GM21717 (cell line): Measurements from ENCODE around the gene CCDC9B.

Experiments
- ATAC-seq: cut with Tn5 transposase; IDR thresholded peaks from one replicate; pipeline ENCODE4 v1.9.1; 2021; ENCODE audit warnings: mild to moderate bottlenecking, moderate library complexity; ENCODE audit not compliant: unreplicated experiment

Gene CCDC9B

DNA sequence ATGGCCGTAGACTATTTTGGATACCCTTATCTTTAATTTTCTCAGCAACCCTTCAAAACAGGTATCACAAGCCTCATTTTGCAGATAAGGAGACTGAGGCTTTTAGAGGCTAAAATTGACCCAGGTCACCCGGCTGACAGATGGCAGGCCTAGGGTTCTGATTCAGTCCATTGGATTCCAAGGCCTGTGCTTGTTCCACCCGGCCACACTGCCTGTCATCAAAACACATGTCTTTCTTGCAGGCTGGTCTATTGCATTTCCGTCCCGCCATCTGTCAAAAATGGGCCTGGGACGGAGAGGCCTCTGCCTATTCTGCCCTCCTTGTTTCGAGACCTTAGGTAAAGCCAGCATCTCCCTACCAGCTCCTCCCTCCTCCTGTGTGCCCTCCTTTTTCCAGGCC, 9.1 kb downstream of the CCDC9B start:
- ATAC-seq: no peak

DNA sequence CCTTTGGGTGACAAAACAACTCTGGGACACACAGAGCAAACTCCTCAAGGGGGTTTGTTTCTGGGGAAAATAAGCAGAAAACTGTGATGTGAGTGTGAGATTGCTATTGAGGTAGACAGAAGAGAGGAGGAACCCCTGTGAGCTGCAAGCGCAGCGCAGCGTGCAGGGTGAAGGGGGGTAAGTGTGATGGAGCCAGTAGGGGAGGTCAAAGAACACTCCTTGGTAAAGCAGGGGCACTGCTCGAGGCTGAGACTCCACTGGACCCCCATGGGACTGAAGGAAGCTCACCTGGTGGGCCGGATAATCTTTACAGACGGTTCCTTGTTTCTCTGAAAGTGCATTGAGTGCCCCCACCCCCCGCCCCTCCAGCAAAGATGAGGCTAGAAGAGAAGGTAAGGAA, 9.7 kb downstream of the CCDC9B start:
- ATAC-seq: no peak

DNA sequence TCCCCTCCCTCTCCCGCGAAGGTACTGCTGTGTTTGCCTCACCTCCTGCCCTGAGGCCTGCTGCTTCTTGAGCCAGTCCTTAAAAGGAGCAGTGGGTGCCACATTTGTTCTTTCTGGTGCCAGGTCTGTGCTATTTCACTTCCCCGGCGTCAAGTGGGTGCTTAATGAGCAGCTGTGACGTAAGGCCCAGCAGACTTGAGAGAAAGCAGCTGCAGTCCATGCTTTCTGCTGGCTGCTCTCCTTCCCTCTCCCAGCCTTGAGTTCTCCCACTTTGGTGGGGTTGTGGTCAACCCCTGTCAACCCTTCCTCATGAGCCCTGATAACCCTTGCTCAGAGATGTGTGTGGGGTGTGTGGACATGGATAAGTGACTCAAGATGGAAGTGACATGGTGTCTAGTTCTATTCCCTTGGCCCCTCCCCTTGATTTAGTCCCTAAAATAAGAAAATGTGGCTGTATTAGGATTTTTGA, 10.3 kb downstream of the CCDC9B start:
- no peak for ATAC-seq

DNA sequence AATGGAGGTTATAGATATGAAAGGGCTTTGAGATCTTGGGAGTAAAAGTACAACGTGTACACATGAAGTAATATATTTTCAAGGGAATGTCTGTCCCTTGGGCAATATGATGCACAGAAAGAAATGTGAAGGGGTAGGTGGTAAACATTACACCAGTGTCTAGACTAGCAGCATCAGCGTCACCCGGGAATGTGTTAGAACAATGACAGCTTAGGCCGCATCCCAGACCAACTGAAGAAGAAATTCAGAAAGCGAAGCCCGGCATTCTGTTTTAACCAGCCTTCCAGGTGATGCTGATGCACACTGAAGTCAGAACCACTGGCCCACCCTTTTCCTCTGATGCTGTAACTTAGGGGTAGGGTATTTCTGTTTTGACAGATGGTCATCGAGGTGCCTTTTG, 10.9 kb downstream of the CCDC9B start:
- ATAC-seq: no peak

DNA sequence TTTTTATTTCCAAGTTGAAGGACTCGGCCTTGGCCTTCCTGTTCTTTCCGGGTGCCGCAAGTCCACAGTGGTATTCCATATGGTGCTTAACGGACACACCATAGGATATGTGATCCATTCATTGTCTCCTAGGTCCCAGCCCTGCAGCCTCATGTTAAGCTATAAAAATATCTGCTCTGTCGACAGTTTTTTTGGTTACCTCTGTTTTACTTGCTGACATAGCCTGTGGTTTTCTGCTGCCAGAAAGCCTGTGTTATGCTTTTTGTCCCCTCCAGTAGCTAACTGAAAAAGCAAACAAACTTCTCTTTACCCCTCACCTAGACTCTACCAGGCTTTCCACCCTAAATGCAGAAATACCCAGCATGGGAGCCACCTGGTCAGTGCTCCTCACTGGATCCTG, 12.0 kb downstream of the CCDC9B start:
- ATAC-seq: no peak

DNA sequence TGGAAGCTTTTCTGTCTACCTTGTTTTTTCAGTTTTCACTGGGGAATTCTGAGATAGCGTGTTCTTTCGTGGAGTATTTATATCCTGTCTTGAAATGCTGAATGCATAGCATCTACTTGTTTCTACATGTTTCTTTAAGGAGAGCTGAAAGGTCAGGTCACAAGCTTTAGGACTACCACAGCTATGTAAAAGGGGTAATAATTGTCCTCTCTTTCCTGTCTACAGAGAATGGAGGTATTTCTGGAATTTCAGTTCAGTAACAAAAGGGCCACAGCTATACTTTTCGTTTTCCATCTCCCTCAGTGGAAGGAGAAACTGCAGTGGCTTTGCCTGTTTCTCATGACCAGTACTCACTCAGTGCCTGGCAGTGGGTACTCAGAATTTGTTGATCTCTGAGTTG, 12.6 kb downstream of the CCDC9B start:
- ATAC-seq: no peak

DNA sequence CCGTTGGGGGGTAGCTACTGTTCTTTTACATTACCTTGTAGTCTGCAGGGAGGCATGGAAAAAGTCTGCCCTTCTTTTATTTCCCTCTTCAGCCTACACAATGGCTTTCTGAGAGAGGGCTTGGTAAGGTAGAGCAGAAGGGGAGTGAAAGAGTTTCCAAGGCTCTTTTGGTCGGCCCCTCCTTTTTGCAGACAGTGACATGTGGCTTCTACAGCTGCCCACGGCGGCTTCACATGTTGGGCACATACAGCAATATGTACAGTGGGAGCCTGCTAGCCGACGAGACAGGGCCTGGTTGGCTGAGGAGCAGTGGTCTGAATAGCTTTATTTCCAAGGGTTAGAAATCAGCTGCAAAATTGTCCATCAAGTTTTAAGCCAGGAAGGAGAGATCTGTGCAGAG, 13.3 kb downstream of the CCDC9B start:
- ATAC-seq: no peak

DNA sequence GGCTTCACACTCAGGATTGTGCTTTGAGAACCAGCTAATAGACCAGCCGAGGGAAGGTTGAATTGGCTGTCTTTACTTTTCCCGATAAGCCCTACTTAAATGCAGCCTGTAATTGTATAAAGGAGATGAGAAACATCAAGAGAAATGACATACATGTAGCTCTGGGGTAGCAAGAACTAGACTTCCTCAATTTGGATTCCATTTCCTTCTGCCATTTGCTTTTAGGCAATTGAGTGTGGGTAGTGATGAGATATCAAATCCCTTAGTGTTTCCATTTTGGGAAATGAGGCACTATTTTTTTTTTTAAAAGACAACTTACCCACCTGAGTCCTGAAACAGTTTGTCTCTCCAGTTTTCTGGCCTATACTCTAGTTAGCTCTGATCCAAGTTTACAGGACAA, 15.0 kb downstream of the CCDC9B start:
- no peak for ATAC-seq

DNA sequence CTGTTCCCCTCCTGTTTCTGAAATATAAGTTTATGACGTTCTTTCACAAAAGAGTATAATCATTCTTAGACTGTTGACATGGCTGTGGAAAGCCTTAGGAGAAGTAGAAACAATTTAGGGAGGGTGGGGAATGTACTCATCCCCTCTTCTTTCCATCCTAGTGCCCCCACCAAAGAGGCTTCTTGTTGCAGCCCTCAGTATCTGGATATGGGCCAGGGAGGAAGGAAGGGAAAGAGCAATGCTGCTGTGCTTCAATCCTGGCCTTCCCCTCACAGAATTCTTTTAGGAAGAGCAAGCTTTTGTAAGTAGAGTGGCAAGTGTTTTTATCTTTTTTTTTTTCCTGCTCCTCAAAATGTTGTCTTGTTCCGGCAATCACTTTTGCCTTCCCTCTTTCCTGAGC, 15.6 kb downstream of the CCDC9B start:
- ATAC-seq: no peak

DNA sequence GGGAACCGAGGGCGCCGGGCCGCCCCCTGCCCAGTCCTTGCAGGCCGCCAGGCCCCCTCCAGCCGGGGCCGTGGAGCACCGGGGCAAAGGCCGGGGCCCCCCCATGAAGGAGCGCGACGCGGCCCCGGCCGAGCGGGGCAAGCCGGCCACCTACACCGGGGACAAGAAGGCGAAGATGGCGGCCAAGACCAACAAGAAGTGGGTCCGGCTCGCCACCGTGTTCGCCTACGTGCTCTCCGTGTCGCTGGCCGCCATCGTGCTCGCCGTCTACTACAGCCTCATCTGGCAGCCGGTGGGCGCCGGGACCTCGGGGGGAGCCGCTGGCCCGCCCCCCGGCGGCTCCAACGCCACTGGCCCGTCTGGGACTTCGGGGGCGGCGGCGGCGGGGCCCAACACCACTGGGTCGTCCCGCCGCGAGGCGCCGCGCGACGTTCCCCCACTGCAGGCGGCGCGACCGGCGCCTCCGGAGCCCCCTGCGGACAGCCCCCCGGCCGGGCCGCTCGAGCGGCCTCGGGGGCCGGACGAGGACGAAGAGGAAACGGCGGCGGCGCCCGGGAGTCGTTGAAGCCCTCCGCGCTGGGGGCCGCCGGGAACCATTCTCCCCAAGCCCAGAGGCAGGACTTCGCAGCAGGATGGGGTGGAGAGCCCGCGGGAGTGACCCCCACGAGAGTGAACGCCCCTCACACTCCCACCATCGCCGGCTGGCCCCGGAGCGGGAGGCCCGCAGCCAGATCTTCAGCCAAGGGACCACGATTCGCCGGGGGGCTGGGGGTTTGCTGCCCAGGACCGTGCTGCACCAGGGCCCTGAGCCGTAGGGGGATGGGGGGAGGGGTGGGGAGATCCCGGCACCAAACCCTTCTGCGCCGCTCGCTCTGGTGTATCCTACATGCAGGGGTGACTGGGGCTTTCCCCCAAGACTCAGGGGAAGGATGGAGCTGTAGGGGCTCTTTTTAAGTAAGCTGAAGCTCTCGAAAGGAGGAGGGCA, 16.5 kb downstream of the CCDC9B start:
- ATAC-seq: no peak

DNA sequence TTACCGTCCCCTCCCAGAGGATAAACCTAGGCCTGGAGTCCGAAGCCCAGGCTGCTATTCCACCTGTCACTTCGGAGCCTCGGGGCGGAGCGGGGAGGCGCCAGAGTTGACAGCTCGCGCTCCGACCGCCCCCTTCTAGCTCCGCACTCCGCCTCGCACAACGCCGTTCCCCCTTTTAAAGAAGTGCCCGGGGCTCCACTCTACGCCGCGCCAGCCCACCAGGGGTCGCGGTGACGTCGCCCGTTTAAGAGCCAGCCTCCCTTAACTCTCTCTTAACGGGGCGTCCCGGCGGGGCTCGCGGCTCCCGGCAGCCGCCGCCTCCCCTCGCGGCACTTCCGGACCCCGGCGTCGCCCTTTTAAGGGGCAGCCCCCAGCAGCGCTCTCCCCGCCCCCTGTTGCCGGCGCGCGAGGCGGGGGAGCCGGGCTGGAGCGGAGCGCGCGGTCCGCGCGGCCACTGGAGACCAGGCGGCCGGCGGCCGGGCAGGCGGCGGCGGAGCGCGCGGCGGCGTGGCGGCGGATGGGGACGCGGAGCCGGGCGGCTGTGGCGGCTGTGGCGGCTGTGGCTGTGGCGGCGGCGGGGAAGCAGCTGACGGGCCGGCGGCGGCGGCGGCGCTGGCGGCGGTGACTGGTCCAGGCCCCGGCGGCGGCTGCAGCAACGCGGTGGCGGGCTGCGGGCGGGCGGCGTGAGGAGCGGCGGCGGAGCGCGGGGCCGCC, 17.3 kb downstream of the CCDC9B start, which contains the start of gene INAFM2:
INAFM2 (plus strand) TSS at position 454 of the 714 bp plus-strand sequence. CDS start 364 bp downstream, outside the sequence.
- ATAC-seq: peak; percentile 84

DNA sequence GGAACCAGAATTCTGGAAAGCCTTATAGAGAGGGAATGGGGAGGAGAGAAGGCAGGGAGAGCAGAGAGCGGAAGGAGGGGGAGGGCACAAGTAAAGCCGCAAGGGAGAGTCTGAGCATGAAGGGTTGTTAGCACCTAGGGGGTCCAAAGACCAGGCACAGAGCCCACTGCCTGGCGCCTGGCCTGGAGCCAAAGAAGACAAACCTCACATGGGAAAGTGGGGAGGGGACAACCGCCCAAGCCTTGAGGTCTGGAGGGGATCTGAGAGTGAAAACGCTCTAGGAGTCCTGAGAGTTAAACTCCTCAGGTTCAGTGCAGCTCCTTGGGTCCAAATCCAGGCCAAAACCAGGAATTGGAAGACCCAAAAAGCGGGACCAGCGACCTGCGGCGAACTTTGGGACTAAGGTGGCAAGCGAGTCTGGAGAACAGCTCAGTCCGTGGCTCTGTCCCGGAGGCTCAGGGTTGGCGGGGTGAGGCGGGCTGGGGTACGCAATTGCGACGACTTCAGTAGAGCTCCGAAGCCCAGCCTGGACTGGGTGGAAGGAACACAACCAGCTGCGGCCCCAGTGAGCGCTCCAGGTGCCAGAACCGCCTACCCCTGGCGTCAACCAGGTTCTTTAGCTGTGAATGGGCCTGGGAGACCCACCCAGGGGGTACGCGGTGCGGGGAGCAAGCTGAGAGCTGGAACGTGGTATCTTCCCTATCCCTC, 18.1 kb downstream of the CCDC9B start:
- no peak for ATAC-seq

DNA sequence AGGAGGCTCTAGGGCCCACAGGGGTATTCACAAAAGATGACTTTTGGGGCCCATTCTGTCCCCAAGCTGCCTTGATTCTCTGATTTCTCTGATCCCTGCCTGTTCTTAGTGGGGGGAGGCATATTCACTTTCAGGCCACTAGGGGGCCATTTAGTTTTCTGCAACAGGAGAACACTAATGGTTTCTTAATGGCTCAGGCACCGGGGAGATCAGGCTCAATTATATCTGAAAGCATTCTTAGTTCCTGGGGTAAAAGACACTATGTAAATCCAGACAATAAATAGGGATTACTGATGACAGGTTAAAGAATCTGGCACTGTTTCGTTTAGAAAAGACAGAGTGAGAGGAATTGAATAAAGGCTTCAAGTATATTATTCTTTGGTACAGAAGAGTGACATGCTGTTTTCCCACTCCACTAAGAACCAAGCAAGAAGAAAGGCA, 19.8 kb downstream of the CCDC9B start:
- no peak for ATAC-seq

DNA sequence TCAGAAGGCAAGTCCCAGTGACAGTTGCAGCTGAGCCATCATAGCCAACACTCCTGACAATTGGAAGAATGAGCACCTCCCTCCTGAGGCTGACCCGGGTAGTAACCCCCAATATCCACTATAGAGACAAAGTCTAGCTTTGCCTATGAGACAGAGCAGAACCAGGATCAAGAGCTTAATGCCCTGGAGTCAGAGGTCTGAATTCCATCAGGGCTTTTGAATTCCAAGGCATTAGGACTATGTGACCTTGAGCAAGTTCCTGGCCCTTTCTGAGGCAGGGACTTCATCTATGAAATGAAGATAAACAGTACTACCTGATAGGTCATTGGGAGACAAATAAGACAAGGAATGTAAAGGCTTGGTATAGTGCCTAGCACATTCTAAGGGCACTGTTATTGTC, 20.3 kb downstream of the CCDC9B start:
- ATAC-seq: no peak

DNA sequence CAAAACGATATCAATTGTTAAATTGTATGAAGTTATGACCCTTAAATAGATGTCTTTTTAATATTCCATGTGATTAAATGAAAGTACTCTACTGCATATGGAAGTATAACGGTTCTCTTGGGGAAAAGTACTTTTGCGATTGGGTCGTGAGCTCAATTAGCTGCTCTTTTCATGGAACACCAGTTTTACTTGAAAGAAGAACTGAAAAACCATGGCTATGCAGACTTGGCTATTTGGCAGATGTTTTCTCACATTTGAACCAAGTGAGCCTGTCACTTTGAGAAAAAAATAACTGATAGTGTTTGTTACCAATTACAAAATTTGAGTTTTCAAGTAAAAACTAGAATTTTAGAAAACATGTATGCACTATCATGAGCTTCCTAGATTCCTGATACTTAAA, 23.2 kb downstream of the CCDC9B start:
- ATAC-seq: no peak

DNA sequence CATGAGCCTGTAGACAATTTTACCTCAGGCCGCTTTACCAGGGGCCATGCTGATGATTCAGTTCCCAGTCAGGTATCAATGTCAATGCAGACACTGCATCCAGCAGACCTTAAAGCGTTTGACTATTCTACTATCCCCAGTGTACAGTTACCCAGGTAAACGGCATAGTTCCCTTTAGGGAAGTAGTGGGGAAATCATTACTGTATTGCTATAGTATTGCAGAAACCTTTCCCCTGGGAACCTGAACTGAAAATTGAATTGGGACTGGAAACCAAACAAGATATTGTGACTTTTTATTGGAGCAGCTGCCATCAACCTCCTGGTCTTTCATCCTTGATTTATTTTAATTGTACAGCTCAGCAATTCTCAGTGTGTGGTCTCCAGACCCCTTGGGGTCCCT, 23.8 kb downstream of the CCDC9B start:
- ATAC-seq: no peak

DNA sequence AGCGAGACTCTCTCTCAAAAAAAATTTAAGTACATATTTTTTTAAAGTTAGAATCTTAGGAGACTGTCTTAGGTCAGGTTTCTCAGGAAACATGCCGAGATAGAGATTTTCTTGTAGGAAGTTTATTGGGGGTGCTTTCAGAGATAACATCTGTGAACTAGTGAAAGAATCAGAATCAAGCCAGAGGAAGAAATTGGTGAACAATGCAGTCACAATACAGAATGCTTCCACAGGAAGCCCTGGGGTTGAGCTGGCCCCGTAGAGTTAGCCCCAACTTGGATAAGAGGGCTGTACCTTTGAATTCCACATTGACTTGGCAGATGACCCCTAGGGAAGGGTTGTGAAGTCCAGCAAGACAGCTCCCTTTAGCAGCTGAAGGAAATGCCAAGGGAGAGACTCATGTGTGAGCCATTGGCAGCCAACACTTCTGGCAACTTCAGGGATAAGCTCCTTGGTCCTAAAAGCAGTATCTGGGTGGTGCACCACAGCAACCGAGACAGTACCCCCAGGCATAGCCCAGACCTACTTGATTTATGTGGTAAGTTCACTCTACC, 25.9 kb downstream of the CCDC9B start:
- ATAC-seq: no peak

DNA sequence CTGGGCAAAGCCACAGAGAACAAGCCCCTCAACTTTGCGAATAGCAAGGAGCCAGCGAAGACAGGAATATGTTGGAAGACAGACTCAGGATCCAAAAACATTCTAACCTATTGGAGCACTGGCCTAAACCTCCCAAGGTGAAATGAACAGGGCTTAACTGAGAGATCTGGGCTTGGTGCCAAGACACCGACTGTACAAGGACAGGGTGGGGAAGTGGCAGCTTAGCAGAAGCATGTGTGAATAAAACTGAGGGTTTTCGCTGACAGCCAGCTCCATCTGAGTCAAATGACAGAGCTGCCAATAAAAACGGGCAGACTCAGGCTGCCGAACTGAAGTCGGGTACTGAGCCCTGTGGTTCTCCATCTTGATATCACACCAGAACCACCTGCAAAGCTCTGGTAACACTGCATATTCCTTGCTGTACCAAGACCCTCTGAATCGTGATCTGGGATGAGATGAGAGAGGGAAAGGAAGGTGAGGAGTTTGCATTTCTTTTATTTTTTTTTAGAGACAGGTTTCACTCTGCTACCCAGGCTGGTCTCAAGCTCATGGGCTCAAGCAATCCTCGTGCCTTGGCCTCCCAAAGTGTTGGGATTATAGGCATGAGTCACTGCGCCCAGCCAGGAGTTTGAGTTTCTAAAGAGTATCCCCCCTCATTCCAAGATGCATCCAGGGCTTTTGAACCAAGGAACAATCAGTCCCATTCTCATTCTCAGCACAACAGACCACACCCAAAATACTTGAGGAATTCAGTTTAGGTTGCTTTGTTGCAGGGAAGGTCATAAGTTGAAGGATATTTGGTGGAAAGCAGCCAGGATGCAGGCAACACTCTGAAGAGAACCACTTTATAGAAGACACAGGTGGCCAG, 27.0 kb downstream of the CCDC9B start:
- no peak for ATAC-seq

DNA sequence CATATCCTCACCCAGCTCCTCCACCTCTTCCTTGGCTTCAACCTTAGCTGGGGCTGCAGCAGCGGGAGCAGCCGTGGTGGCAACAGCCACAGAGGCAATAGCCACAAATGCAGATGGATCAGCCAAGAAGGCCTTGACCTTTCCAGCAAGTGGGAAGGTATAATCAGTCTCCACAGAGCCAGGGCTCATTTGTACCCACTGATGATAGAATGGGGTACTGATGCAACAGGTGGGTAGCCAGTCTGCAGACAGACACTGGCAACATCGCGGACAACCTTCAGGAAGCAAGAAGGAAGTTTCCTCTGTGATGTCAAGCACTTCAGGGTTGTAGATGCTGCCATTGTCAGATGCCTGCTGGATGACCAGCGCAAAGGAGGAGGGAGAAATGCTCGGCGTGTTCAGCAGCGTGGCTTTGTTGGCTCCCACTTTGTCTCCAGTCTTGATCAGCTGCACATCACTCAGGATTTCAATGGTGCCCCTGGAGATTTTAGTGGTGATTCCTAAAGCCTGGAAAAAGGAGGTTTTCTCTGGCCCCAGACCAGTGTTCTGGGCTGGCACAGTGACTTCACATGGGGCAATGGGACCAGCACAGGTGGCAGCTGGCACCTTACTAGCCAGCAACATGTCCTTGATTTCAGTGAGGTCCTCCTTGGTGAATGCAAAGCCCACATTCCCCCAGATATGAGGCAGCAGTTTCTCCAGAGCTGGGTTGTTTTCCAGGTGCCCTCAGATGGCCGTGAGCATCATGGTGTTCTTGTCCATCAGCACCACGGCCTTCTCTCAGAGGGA, 28.2 kb downstream of the CCDC9B start:
- no peak for ATAC-seq
